Measurements from ENCODE around the gene SEPTIN1.
"Not testable (repeated sequence)": the region's sequence is repeated elsewhere in the genome, so short reads cannot be mapped to it uniquely, and the experiment has no call there.

The SEPTIN1 gene

GRCh38 chr16:30407102-30407803 is 24.9 kb upstream of the SEPTIN1 start, which contains the start of gene ZNF771:
TSS of gene ZNF771 (plus strand) at chr16:30407606. CDS start at chr16:30408054, 448 bp downstream.
- DNase-seq (ENCODE audit: low read depth, low spot score), result peak; percentile 67
- H3K4me3 ChIP-seq (ENCODE audit: low read length), result peak within 1 kb of the TSS; percentile 74

- DNase-seq (ENCODE audit: low read depth, low spot score), result no peak
- peak overlapping the region; percentile 74 for H3K4me3 ChIP-seq (ENCODE audit: low read length)
Measured at GRCh38 chr16:30406795-30407101, 24.4 kb upstream of the SEPTIN1 start.

- H3K4me3 ChIP-seq (ENCODE audit: low read length), result no peak overlapping the region
- no peak for DNase-seq (ENCODE audit: low read depth, low spot score)
Measured at GRCh38 chr16:30401768-30402425, 19.5 kb upstream of the SEPTIN1 start.

- H3K4me3 ChIP-seq (ENCODE audit: low read length), result peak overlapping the region; percentile 18
- no peak for DNase-seq (ENCODE audit: low read depth, low spot score)
Measured at GRCh38 chr16:30399435-30400186, 17.2 kb upstream of the SEPTIN1 start.

- H3K4me3 ChIP-seq (ENCODE audit: low read length), result no peak overlapping the region
- no peak for DNase-seq (ENCODE audit: low read depth, low spot score)
Measured at GRCh38 chr16:30398661-30399434, 16.5 kb upstream of the SEPTIN1 start.

GRCh38 chr16:30397776-30398660 is 15.7 kb upstream of the SEPTIN1 start:
- no peak overlapping the region for H3K4me3 ChIP-seq (ENCODE audit: low read length)

GRCh38 chr16:30397056-30397455 is 14.7 kb upstream of the SEPTIN1 start:
- DNase-seq (ENCODE audit: low read depth, low spot score), result no peak
- H3K4me3 ChIP-seq (ENCODE audit: low read length), result no peak overlapping the region

More at GRCh38 chr16:30397776-30398660, 15.7 kb upstream of the SEPTIN1 start:
- DNase-seq (ENCODE audit: low read depth, low spot score), result no peak

- H3K4me3 ChIP-seq (ENCODE audit: low read length); DNase-seq (ENCODE audit: low read depth, low spot score): not testable (repeated sequence)
Measured at GRCh38 chr16:30396627-30397026, 14.3 kb upstream of the SEPTIN1 start.

- peak overlapping the region; percentile 78 for H3K4me3 ChIP-seq (ENCODE audit: low read length)
- DNase-seq (ENCODE audit: low read depth, low spot score), result no peak
Measured at GRCh38 chr16:30395992-30396585, 13.7 kb upstream of the SEPTIN1 start.

- no peak for DNase-seq (ENCODE audit: low read depth, low spot score)
- H3K4me3 ChIP-seq (ENCODE audit: low read length), result peak within 1 kb of the TSS; percentile 78
Measured at GRCh38 chr16:30395155-30395991, 13.0 kb upstream of the SEPTIN1 start, which contains the start of gene ZNF48. TSS of gene ZNF48 (plus strand) at chr16:30395420. CDS start at chr16:30395795, 375 bp downstream.

- no peak for DNase-seq (ENCODE audit: low read depth, low spot score)
- peak overlapping the region; percentile 78 for H3K4me3 ChIP-seq (ENCODE audit: low read length)
Measured at GRCh38 chr16:30394592-30395154, 12.3 kb upstream of the SEPTIN1 start.

GRCh38 chr16:30383521-30383920 is 1.2 kb upstream of the SEPTIN1 start:
- DNase-seq (ENCODE audit: low read depth, low spot score), result no peak
- H3K4me3 ChIP-seq (ENCODE audit: low read length), result peak overlapping the region; percentile 82

- peak; percentile 77 for DNase-seq (ENCODE audit: low read depth, low spot score)
- H3K4me3 ChIP-seq (ENCODE audit: low read length), result peak overlapping the region; percentile 82
Measured at GRCh38 chr16:30381291-30382041, 895 bp downstream of the SEPTIN1 start.

- DNase-seq (ENCODE audit: low read depth, low spot score), result peak; percentile 35
- H3K4me3 ChIP-seq (ENCODE audit: low read length), result peak overlapping the region; percentile 82
Measured at GRCh38 chr16:30380803-30381208, 1.6 kb downstream of the SEPTIN1 start.

GRCh38 chr16:30380072-30380802 is 2.1 kb downstream of the SEPTIN1 start:
- peak overlapping the region; percentile 82 for H3K4me3 ChIP-seq (ENCODE audit: low read length)
- DNase-seq (ENCODE audit: low read depth, low spot score), result no peak
